Measurements from ENCODE around the gene FFAR4. TPM values are rescaled to one million over a fixed set of nuclear protein-coding genes. Genes with fewer than 3 reads are reported as not detected.

The FFAR4 gene
- total RNA-seq, 2 experiments from 2014 or later: not detected

DNA sequence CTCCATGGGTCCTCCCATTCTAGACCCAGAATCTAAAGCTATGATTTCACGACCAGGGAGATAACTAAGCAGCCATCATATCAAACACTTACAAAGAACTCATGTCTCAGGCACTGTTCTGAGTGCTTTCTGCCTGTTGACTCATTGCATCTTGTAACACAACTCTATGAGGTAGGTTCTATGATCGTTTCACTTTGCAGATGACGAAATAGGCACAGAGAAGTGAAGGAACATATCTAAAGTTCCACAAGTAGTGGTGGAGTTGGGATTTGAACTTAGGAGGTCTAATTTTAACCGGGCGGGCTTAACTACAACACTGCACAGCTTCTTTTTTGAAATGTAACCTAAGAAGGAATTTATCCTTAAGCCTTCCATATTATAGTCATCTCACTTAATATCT, 31.7 kb downstream of the FFAR4 start:
- POLR2A ChIA-PET: no interaction called here
- TF ChIP-seq, protein P1, sequence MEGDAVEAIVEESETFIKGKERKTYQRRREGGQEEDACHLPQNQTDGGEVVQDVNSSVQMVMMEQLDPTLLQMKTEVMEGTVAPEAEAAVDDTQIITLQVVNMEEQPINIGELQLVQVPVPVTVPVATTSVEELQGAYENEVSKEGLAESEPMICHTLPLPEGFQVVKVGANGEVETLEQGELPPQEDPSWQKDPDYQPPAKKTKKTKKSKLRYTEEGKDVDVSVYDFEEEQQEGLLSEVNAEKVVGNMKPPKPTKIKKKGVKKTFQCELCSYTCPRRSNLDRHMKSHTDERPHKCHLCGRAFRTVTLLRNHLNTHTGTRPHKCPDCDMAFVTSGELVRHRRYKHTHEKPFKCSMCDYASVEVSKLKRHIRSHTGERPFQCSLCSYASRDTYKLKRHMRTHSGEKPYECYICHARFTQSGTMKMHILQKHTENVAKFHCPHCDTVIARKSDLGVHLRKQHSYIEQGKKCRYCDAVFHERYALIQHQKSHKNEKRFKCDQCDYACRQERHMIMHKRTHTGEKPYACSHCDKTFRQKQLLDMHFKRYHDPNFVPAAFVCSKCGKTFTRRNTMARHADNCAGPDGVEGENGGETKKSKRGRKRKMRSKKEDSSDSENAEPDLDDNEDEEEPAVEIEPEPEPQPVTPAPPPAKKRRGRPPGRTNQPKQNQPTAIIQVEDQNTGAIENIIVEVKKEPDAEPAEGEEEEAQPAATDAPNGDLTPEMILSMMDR (IDR thresholded peaks at IDR 0.05): no peak
- no peak for ATAC-seq
- H3K4me3 Mint-ChIP-seq: no peak overlapping the region
- H3K27ac Mint-ChIP-seq: no peak overlapping the region
- H3K9me3 Mint-ChIP-seq: no peaks in the 10 kb centered on the region
- no peak for DNase-seq
- H3K36me3 Mint-ChIP-seq (ENCODE audit: low read depth): no peaks in the 10 kb centered on the region
- CTCF ChIA-PET: no interaction called here
- intact Hi-C loops (cut with micrococcal nuclease): no loop called here
- H3K4me1 Mint-ChIP-seq (ENCODE audit: low read depth): no peaks in the 10 kb centered on the region
- peaks cover 20% of the 10 kb centered on the region for H3K27me3 Mint-ChIP-seq

DNA sequence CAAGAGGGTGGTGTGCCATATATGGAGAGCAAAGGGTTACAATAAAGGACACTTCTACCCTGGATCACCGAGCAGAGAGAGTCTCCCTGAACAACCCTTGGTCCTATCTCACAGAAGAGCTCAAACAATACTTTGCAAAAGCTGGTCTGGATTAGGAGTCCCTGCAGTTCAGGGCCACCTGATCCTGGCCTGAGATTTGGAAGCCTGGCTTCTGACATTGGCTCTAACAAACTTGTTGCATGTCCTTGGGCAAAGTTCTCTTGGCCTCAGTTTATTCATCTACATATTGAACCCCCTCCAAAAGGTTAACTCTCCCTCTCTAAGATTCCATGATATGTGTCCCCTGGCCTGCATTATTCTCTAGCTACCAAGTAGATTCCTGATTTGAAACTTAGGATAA, 32.9 kb downstream of the FFAR4 start:
- H3K27me3 Mint-ChIP-seq: peaks cover 26% of the 10 kb centered on the region
- H3K4me1 Mint-ChIP-seq (ENCODE audit: low read depth): no peaks in the 10 kb centered on the region
- DNase-seq (no peak), ATAC-seq (no peak)
- H3K9me3 Mint-ChIP-seq: no peaks in the 10 kb centered on the region
- intact Hi-C loops (cut with micrococcal nuclease): no loop called here
- ChIA-PET POLR2A (no interaction called here), CTCF (no interaction called here)
- no peaks in the 10 kb centered on the region for H3K36me3 Mint-ChIP-seq (ENCODE audit: low read depth)
- H3K27ac Mint-ChIP-seq: no peak overlapping the region
- TF ChIP-seq, protein P1 (IDR thresholded peaks at IDR 0.05): no peak
- no peak overlapping the region for H3K4me3 Mint-ChIP-seq

DNA sequence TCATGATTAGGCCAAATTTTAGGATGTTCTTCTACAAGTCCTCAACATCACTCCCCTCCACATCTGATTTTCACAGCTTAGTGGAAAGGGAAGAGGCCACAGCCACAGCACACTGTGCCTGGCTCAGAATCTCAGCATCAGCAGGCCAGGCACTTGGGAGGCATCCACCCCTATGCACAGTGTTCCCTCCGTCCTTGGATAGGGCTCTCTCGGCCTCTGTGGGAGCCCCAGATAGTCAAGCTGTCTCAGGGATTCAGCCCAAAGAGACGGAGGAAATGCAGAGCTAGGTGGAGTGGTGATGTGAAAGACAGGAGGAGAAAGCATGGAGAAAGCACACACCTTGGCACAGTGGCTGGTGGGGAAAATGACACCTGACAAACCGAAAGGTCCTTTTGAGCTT, 33.3 kb downstream of the FFAR4 start:
- no peaks in the 10 kb centered on the region for H3K36me3 Mint-ChIP-seq (ENCODE audit: low read depth)
- POLR2A ChIA-PET: no interaction called here
- no peaks in the 10 kb centered on the region for H3K4me1 Mint-ChIP-seq (ENCODE audit: low read depth)
- no peak overlapping the region for H3K4me3 Mint-ChIP-seq
- no peak for ATAC-seq
- H3K27ac Mint-ChIP-seq: no peak overlapping the region
- H3K9me3 Mint-ChIP-seq: no peaks in the 10 kb centered on the region
- CTCF ChIA-PET: no interaction called here
- DNase-seq: no peak
- peaks cover 26% of the 10 kb centered on the region for H3K27me3 Mint-ChIP-seq
- TF ChIP-seq, protein P1 (IDR thresholded peaks at IDR 0.05): no peak
- intact Hi-C loops (cut with micrococcal nuclease): no loop called here

DNA sequence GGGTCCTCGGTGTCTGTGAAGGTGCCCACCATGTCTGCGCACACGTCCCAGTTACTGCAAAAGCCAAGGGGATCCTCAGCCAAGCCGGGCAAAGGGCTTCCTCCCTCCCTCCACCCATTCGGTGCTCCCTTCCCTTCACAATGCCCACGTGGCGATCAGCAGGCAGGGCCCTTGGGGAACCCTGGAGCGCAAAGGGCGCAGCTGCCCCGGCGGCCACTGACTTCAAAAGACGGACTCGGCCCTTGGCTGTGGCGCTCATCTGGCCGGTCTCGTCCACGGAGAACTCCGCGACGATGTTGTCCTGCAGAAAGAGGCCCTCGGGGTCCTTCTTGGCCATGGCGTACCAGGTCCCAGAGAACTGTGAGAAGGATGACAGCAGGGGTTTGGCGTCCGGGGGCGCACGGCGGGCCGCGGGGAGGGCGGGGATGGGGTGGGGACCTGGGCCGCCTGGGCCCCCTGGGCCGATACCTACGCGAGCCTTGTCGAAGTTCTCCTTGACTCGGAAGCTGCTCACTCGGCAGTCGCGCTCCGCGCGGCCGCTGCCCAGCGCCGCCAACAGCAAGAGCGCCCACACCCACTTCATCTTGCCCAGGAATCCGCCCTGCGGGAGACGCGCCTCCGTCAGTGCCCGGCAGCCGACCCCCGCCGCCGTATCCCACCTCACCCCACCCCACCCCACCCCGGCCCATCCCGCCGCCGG, 34.1 kb downstream of the FFAR4 start:
- Mint-ChIP-seq H3K9me3 (no peaks in the 10 kb centered on the region), H3K36me3 (ENCODE audit: low read depth) (no peaks in the 10 kb centered on the region), H3K27ac (no peak overlapping the region), H3K27me3 (peaks cover 26% of the 10 kb centered on the region), H3K4me3 (no peak overlapping the region), H3K4me1 (ENCODE audit: low read depth) (no peaks in the 10 kb centered on the region)
- no peak for DNase-seq
- POLR2A ChIA-PET: no interaction called here
- CTCF ChIA-PET: no interaction called here
- TF ChIP-seq, protein P1 (IDR thresholded peaks at IDR 0.05): no peak
- no peak for ATAC-seq
- intact Hi-C loops (cut with micrococcal nuclease): no loop called here

DNA sequence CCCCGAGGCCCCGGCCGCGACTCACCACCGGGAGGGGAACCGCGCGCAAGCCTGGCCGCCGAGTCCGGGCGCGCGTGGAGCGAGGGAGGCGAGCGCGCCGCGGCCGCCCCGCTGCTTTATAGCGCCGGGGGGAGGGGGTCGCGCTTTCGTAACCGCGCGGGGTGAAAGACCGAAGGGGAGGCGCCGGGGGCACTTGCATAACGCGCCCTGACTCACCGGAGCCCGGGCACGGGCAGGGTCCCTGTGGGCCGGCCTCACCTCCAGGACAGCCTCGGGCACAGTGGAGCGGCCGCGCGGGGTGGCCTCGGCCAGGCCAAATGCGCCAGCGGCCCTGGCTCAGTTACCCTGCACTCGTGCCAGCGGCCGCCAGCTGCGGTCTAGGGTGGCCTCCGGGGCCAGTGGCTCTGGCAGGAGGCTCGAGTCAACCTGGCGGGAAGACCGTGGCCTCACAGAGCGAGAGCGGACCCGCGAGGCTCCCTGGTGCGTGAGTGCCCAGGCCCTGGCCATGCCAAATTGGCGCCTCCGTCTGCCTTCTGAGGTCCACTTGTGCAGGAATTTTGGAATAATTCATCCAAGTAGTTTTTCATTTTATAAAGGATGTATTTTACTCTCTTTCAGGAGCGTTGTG, 34.8 kb downstream of the FFAR4 start, which contains the start of gene RBP4:
RBP4 (minus strand) TSS at position 90 of the 628 bp plus-strand sequence. CDS start 207 bp downstream, outside the sequence.
- Mint-ChIP-seq H3K4me3 (no peak within 1 kb of the TSS), H3K27ac (no peak within 1 kb of the TSS), H3K27me3 (peaks cover 26% of the 10 kb centered on the region), H3K9me3 (no peaks in the 10 kb centered on the region), H3K36me3 (ENCODE audit: low read depth) (no peaks in the 10 kb centered on the region), H3K4me1 (ENCODE audit: low read depth) (no peaks in the 10 kb centered on the region)
- no peak for ATAC-seq
- DNase-seq: no peak
- ChIA-PET CTCF (no interaction called here), POLR2A (no interaction called here)
- intact Hi-C loops (cut with micrococcal nuclease): no loop called here
- TF ChIP-seq, protein P1 (IDR thresholded peaks at IDR 0.05): no peak

All from activated CD8-positive, alpha-beta T cell treated with anti-CD3 and anti-CD28 coated beads for 36 hours (primary cell).